Mesenchymal stem cell (in vitro differentiated cells and primary cell): Measurements from ENCODE around the gene TBC1D22A.

Experiments used
- DNase-seq: peaks from one replicate; pipeline ENCODE4 v3.0.0-alpha.2; 2013
- H2AFZ ChIP-seq: one replicate; pipeline ENCODE4 v1.6.1; 2013; ENCODE audit warnings: low read depth, mild to moderate bottlenecking, control low read depth, inconsistent platforms, low read length, moderate library complexity
- H2AK5ac ChIP-seq: 2 replicates; pipeline ENCODE4 v1.6.1; 2013; ENCODE audit warnings: low read length, moderate library complexity, mild to moderate bottlenecking, inconsistent platforms; ENCODE audit not compliant: severe bottlenecking
- H2BK120ac ChIP-seq: one replicate; pipeline ENCODE4 v1.6.1; 2013; ENCODE audit warnings: low read depth, mild to moderate bottlenecking, inconsistent platforms, low read length, moderate library complexity
- H2BK12ac ChIP-seq, 2 experiments: one replicate each; pipeline ENCODE4 v1.6.1; 2013; ENCODE audit warnings: inconsistent platforms in 2 of 2, low read length in 2 of 2, mild to moderate bottlenecking in 2 of 2, moderate library complexity in 2 of 2, control low read depth in 1 of 2
- H2BK15ac ChIP-seq: one replicate; pipeline ENCODE4 v1.6.1; 2013; ENCODE audit warnings: mild to moderate bottlenecking, low read depth, inconsistent platforms; ENCODE audit not compliant: poor library complexity, severe bottlenecking
- H2BK5ac ChIP-seq: 2 replicates; pipeline ENCODE4 v1.6.1; 2013; ENCODE audit warnings: low read depth, mild to moderate bottlenecking, low read length, control low read depth, inconsistent platforms; ENCODE audit not compliant: poor library complexity, severe bottlenecking
- H3K14ac ChIP-seq, 2 experiments: one replicate each; pipeline ENCODE4 v1.6.1; 2013; ENCODE audit warnings: inconsistent platforms in 2 of 2, low read length in 2 of 2, control low read depth in 1 of 2, mild to moderate bottlenecking in 1 of 2, moderate library complexity in 1 of 2
- H3K18ac ChIP-seq, 2 experiments: one replicate each; pipeline ENCODE4 v1.6.1; 2013; ENCODE audit warnings: inconsistent platforms in 2 of 2, low read length in 2 of 2, control low read depth in 1 of 2, low read depth in 1 of 2, mild to moderate bottlenecking in 1 of 2
- H3K23ac ChIP-seq, 2 experiments: one replicate each; pipeline ENCODE4 v1.6.1; 2013; ENCODE audit warnings: inconsistent platforms in 2 of 2, low read length in 2 of 2, mild to moderate bottlenecking in 2 of 2, moderate library complexity in 2 of 2, control low read depth in 1 of 2
- H3K27ac ChIP-seq: 2 replicates; pipeline ENCODE4 v1.5.1; 2013; ENCODE audit warnings: mild to moderate bottlenecking, moderate library complexity, low read length, control low read depth, inconsistent platforms; ENCODE audit not compliant: poor library complexity, severe bottlenecking
- H3K27me3 ChIP-seq, 2 experiments: 2 replicates each; pipeline versions ENCODE4 v1.6.1 to v1.7.0; 2013; ENCODE audit warnings: low read length in 2 of 2, mild to moderate bottlenecking in 2 of 2, moderate library complexity in 2 of 2, control low read depth in 1 of 2, inconsistent platforms in 1 of 2; ENCODE audit not compliant: control insufficient read depth in 1 of 2, insufficient read depth in 1 of 2
- H3K36me3 ChIP-seq, 2 experiments: 2 replicates each; pipeline versions ENCODE4 v1.6.1 to v1.7.0; 2013; ENCODE audit warnings: low read length in 2 of 2, control low read depth in 1 of 2, inconsistent platforms in 1 of 2, low read depth in 1 of 2, mild to moderate bottlenecking in 1 of 2; ENCODE audit not compliant: insufficient read depth in 2 of 2, control insufficient read depth in 1 of 2
- H3K4ac ChIP-seq, 2 experiments: one replicate each; pipeline ENCODE4 v1.6.1; 2013; ENCODE audit warnings: inconsistent platforms in 2 of 2, low read length in 2 of 2, mild to moderate bottlenecking in 2 of 2, moderate library complexity in 2 of 2, control low read depth in 1 of 2, low read depth in 1 of 2
- H3K4me1 ChIP-seq: 2 replicates; pipeline ENCODE4 v1.6.1; 2013; ENCODE audit warnings: low read depth, low read length, control low read depth; ENCODE audit not compliant: control insufficient read depth, insufficient read depth
- H3K4me2 ChIP-seq: 2 replicates; pipeline ENCODE4 v1.6.1; 2013; ENCODE audit warnings: low read length, mild to moderate bottlenecking, inconsistent platforms; ENCODE audit not compliant: poor library complexity, severe bottlenecking
- H3K4me3 ChIP-seq, 2 experiments: 2 replicates each; pipeline versions ENCODE4 v1.5.1 to v1.7.0; 2013; ENCODE audit warnings: low read length in 2 of 2, mild to moderate bottlenecking in 2 of 2, control low read depth in 1 of 2, low read depth in 1 of 2; ENCODE audit not compliant: insufficient read depth in 1 of 2
- H3K79me1 ChIP-seq: replicated peaks from 2 replicates; pipeline ENCODE4 v1.6.1; 2013; ENCODE audit warnings: mild to moderate bottlenecking, control low read depth, low read length, inconsistent platforms; ENCODE audit not compliant: poor library complexity, severe bottlenecking
- H3K9ac ChIP-seq: 2 replicates; pipeline ENCODE4 v1.7.0; 2013; ENCODE audit warnings: mild to moderate bottlenecking, low read length, moderate library complexity
- H3K9me3 ChIP-seq: 2 replicates; pipeline ENCODE4 v1.7.0; 2013; ENCODE audit warnings: mild to moderate bottlenecking, low read length; ENCODE audit not compliant: control insufficient read depth
- H4K8ac ChIP-seq: one replicate; pipeline ENCODE4 v1.6.1; 2013; ENCODE audit warnings: inconsistent platforms, mild to moderate bottlenecking, low read length, moderate library complexity
- H4K91ac ChIP-seq: one replicate; pipeline ENCODE4 v1.6.1; 2013; ENCODE audit warnings: mild to moderate bottlenecking, low read length, inconsistent platforms
- WGBS: methylation state at CpG from one replicate; pipeline ENCODE4 v1.1.7; 2013; ENCODE audit warnings: mixed read lengths; 5-methylcytosine and 5-hydroxymethylcytosine counted together

Gene TBC1D22A

DNA sequence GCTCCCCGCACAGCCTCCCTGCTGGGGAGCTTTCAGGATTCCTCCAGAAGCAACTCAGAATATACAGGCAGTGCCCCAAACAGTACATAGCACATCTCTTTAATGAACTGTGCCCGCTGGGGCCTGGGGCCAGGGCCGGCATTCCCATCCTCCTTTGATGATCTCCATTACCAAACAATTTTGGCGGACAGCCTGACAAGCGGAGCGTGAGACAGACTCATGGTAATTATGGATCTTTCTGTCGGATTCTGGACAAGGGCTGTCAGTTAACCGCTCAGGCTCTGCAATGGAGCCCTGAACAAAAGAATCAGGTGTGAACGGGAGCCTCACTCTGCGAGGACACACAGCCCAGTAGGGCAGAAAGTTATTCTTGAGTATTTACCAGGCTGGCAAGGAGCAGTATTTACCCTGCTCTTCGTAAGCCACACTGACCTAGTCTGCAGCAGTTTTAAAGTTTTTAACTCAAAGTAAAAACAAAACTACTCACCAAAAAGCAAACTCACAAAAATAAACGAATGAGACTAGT, 174.0 kb downstream of the TBC1D22A start:
- H2BK120ac ChIP-seq = no peak overlapping the region
- peak overlapping the region; percentile 78 for H3K27ac ChIP-seq
- H2BK12ac ChIP-seq = no peak overlapping the region
- peaks cover 34% of the 10 kb centered on the region for H3K4me1 ChIP-seq
- H4K91ac ChIP-seq = no peak overlapping the region
- H3K79me1 ChIP-seq = peaks cover 9% of the 10 kb centered on the region
- H2AFZ ChIP-seq = no peak overlapping the region
- H2BK15ac ChIP-seq = no peak overlapping the region
- H2AK5ac ChIP-seq = no peak overlapping the region
- DNase-seq = no peak
- no peaks in the 10 kb centered on the region for H3K9me3 ChIP-seq
- no peak overlapping the region for H3K4ac ChIP-seq
- peaks cover 0 to 11% of the 10 kb centered on the region in 2 experiments for H3K36me3 ChIP-seq
- no peak overlapping the region for H3K18ac ChIP-seq
- 87% methylated on average over 12 of the region's 12 CpGs for WGBS
- no peak overlapping the region for H3K4me2 ChIP-seq
- H3K27me3 ChIP-seq = no peaks in the 10 kb centered on the region
- no peak overlapping the region for H4K8ac ChIP-seq
- H3K14ac ChIP-seq = no peak overlapping the region
- no peak overlapping the region for H3K4me3 ChIP-seq
- no peak overlapping the region for H3K23ac ChIP-seq
- H2BK5ac ChIP-seq = no peak overlapping the region
- no peak overlapping the region for H3K9ac ChIP-seq

DNA sequence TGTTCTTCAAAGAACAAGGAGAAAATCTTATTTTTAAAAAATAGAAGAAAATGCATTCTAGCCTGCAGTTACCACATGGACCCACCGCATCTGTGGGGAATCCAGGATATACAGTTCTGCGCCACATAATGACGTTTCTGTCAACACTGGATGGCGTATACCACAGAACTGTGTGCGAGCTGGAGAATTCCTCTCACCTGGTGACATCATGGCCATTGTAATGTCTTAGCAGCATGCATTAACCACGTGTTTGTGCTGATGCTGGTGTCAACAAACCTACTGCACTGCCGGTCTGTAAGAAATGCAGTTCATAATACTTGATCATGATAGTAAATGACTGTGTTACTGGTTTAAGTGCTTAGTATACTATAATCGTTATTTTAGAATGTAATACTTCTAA, 174.7 kb downstream of the TBC1D22A start:
- peaks cover 30% of the 10 kb centered on the region for H3K4me1 ChIP-seq
- no peak overlapping the region for H3K27ac ChIP-seq
- DNase-seq = no peak
- WGBS = 94% methylated on average over 8 of the region's 8 CpGs
- no peak overlapping the region for H3K4me3 ChIP-seq
- H2BK120ac ChIP-seq = no peak overlapping the region
- no peak overlapping the region for H3K9ac ChIP-seq
- no peak overlapping the region for H2BK15ac ChIP-seq
- no peak overlapping the region for H3K4ac ChIP-seq
- no peak overlapping the region for H4K91ac ChIP-seq
- H3K4me2 ChIP-seq = no peak overlapping the region
- no peaks in the 10 kb centered on the region for H3K27me3 ChIP-seq
- no peak overlapping the region for H3K23ac ChIP-seq
- peaks cover 9% of the 10 kb centered on the region for H3K79me1 ChIP-seq
- H3K36me3 ChIP-seq = peaks cover 0 to 7% of the 10 kb centered on the region in 2 experiments
- H3K18ac ChIP-seq = no peak overlapping the region
- no peak overlapping the region for H2AK5ac ChIP-seq
- H2AFZ ChIP-seq = no peak overlapping the region
- H3K9me3 ChIP-seq = no peaks in the 10 kb centered on the region
- H4K8ac ChIP-seq = no peak overlapping the region
- H2BK5ac ChIP-seq = no peak overlapping the region
- H2BK12ac ChIP-seq = no peak overlapping the region
- H3K14ac ChIP-seq = no peak overlapping the region

DNA sequence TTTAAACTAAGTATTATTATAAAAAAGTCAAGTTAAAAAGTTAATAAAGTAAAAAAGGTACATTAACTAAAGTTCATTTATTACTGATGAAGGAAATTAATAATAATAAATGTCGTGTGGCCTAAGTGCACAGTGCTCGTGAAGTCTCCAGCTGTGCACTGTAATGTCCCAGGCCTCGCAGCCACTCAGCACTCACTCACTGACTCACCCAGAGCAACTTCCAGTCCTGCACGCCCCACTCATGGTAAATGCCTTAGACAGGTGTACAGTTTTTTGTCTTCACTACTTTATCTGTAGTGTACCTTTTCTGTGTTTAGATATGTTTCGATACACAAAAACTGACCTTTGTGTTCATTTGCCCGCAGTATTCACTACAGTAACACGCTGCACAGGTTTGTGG, 175.5 kb downstream of the TBC1D22A start:
- Histone ChIP-seq H3K18ac (no peak overlapping the region), H3K23ac (no peak overlapping the region), H3K14ac (no peak overlapping the region), H3K79me1 (peaks cover 7% of the 10 kb centered on the region), H2BK15ac (no peak overlapping the region), H3K9me3 (no peaks in the 10 kb centered on the region), H3K36me3 (peaks cover 2 to 7% of the 10 kb centered on the region in 2 experiments), H3K4me1 (peaks cover 29% of the 10 kb centered on the region), H4K8ac (no peak overlapping the region), H3K4ac (no peak overlapping the region), H3K27ac (no peak overlapping the region), H3K9ac (no peak overlapping the region), H3K4me2 (no peak overlapping the region), H4K91ac (no peak overlapping the region), H3K4me3 (no peak overlapping the region), H2AK5ac (no peak overlapping the region), H2BK5ac (no peak overlapping the region), H2AFZ (no peak overlapping the region), H2BK12ac (no peak overlapping the region), H3K27me3 (no peaks in the 10 kb centered on the region), H2BK120ac (no peak overlapping the region)
- WGBS = 81% methylated on average over 6 of the region's 7 CpGs
- DNase-seq = no peak

DNA sequence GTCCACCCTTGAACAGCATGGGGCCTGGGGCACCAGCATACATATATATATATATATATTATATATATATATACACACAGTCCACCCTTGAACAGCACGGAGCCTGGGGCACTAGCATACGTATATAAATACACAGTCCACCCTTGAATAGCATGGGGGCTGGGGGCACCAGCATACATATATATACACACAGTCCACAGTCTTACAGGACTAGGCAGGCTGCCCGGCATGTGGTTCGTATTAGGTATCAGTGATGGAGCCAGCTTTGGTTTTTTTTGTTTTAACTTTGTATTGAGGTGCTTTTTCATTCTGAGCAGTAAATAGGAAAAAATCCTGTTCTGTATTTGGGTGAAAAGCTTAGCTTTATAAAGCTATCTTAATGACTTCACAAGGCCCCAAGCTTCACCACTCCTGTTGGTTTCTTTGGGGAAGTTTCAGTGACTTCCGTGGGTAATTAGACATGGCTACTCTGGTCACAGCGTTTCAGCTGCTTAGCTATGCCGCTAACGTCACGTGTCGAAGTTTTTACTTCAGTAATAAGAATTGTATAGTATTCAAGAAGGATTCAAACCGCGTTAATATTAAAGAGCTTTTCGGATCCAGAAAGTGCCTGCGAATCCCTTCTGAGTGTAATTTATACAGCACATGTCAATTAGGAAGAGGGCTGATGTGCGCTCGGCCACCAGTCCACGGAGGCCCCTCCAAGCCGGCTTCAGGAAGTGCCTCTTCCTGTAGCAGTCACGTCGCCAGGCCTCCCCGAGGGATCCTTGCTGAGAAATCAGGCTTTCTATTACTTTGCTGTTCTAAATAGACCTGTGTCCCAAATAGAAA, 179.7 kb downstream of the TBC1D22A start:
- Histone ChIP-seq H2AFZ (no peak overlapping the region), H2BK5ac (no peak overlapping the region), H3K23ac (no peak overlapping the region), H3K18ac (no peak overlapping the region), H2BK120ac (no peak overlapping the region), H3K9me3 (no peaks in the 10 kb centered on the region), H3K9ac (peak overlapping the region; percentile 82), H4K8ac (no peak overlapping the region), H3K27me3 (no peaks in the 10 kb centered on the region), H3K4me3 (peak overlapping the region in 1 of 2 experiments; percentile 65), H3K27ac (no peak overlapping the region), H3K79me1 (peaks cover 18% of the 10 kb centered on the region), H3K4me1 (peaks cover 4% of the 10 kb centered on the region), H3K4me2 (no peak overlapping the region), H3K14ac (no peak overlapping the region), H3K36me3 (peaks cover 16 to 17% of the 10 kb centered on the region in 2 experiments), H3K4ac (no peak overlapping the region), H2AK5ac (no peak overlapping the region), H4K91ac (no peak overlapping the region), H2BK15ac (no peak overlapping the region), H2BK12ac (no peak overlapping the region)
- 78% methylated on average over 20 of the region's 21 CpGs for WGBS
- no peak for DNase-seq
